Peyer's patch (tissue), 4 donors: ENCODE results near the gene EFHC2. TPM values are rescaled to one million over a fixed set of nuclear protein-coding genes. Genes with fewer than 3 reads are reported as not detected.

Experiments
- DNase-seq, 3 donors: peaks; one replicate each; pipeline ENCODE4 v3.0.0-alpha.2; 2017 to 2019
- H3K27ac ChIP-seq, 4 donors: fragments of 200-600 bp; sonication (generic); one replicate each; pipeline ENCODE4 v1.5.1; 2016 to 2019
- H3K27me3 ChIP-seq, 2 donors: fragments of 200-600 bp; sonication (generic); one replicate each; pipeline ENCODE4 v1.5.1; 2019
- H3K36me3 ChIP-seq, 3 donors: fragments of 200-600 bp; sonication (generic); one replicate each; pipeline ENCODE4 v1.5.1; 2016 to 2019
- H3K4me1 ChIP-seq, 4 donors: fragments of 200-600 bp; sonication (generic); one replicate each; pipeline ENCODE4 v1.5.1; 2016 to 2019
- H3K4me3 ChIP-seq, 4 donors: fragments of 200-600 bp; sonication (generic); 1 replicate in 3 of 4; 2 replicates in 1 of 4; pipeline ENCODE4 v1.5.1; 2016 to 2019; ENCODE audit warnings: mild to moderate bottlenecking in 1 of 4
- H3K9me3 ChIP-seq, 4 donors: fragments of 200-600 bp; sonication (generic); one replicate each; pipeline ENCODE4 v1.5.1; 2016 to 2019; ENCODE audit warnings: mild to moderate bottlenecking in 1 of 4
- POLR2A ChIP-seq, 2 donors: fragments of 450-650 bp; IDR thresholded peaks; one replicate each; pipeline ENCODE4 v1.5.1; 2017; ENCODE audit warnings: antibody characterized with exemption in 2 of 2, mild to moderate bottlenecking in 2 of 2, moderate library complexity in 2 of 2
- total RNA-seq, 4 donors: library from RNA; depleted of rRNA; stranded (reverse); fragments of >200 nt; gene quantifications; one replicate each; pipeline ENCODE4 v1.1.0, GENCODE V29; 2016
- TF ChIP-seq, protein P1 (sequence below), 6 experiments: fragments of 450-650 bp in 4 of 6; fragments of 200-600 bp in 2 of 6; sonication (generic) in 1 of 6; IDR thresholded peaks; one replicate each; pipeline ENCODE4 v1.5.1; 2017 to 2019; ENCODE audit warnings: antibody characterized with exemption in 6 of 6, mild to moderate bottlenecking in 3 of 6, moderate library complexity in 1 of 6

EFHC2 gene
- total RNA-seq, 4 donors from 2014 or later = 1.3 to 3.7 (median 3.4) TPM; not detected in 1

DNA sequence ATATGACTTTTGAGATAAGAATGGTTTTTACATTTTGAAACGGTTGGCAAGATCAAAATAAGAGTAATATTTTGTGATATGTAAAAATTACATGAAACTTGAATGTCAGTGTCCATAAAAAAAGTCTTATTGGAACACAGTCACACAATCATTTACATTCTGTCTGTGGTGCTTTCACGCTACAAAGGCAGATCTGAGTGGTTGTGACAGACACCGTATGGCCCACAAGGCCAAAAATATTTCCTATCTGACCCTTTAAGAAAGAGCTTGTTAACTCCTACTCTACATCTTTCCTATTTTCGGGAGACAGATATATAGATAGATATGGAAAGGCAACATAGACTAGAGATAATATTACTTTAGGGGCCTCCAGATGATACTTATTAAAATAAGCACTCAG lies 101.9 kb downstream of the EFHC2 start:
- H3K4me3 ChIP-seq = no peak overlapping the region
- no peak overlapping the region for H3K27ac ChIP-seq
- H3K9me3 ChIP-seq = no peaks in the 10 kb centered on the region
- no peak for DNase-seq
- H3K4me1 ChIP-seq = no peaks in the 10 kb centered on the region
- no peaks in the 10 kb centered on the region for H3K27me3 ChIP-seq
- TF ChIP-seq POLR2A (IDR thresholded peaks at IDR 0.05) = no peak
- TF ChIP-seq, protein P1, sequence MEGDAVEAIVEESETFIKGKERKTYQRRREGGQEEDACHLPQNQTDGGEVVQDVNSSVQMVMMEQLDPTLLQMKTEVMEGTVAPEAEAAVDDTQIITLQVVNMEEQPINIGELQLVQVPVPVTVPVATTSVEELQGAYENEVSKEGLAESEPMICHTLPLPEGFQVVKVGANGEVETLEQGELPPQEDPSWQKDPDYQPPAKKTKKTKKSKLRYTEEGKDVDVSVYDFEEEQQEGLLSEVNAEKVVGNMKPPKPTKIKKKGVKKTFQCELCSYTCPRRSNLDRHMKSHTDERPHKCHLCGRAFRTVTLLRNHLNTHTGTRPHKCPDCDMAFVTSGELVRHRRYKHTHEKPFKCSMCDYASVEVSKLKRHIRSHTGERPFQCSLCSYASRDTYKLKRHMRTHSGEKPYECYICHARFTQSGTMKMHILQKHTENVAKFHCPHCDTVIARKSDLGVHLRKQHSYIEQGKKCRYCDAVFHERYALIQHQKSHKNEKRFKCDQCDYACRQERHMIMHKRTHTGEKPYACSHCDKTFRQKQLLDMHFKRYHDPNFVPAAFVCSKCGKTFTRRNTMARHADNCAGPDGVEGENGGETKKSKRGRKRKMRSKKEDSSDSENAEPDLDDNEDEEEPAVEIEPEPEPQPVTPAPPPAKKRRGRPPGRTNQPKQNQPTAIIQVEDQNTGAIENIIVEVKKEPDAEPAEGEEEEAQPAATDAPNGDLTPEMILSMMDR (IDR thresholded peaks at IDR 0.05) = no peak
- no peaks in the 10 kb centered on the region for H3K36me3 ChIP-seq

DNA sequence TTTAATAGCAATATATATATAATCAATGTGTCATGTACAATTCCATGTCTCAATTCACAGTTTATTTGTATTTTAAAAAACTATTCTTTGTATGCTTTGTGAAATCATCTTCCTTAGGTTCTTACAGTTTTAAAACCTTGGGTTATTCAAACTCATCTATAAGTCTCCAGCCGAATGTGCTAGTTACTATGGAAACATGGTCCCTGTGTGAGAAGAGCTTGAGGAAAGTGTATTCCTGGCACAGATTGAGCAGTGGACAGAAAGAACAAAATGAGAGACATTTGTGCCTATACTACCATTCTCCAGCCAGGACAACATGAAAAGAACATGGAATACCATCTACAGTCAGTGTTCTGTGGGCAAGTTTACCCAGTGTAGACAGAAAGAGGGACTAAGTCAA lies 103.4 kb downstream of the EFHC2 start:
- DNase-seq = no peak
- no peaks in the 10 kb centered on the region for H3K27me3 ChIP-seq
- no peak for TF ChIP-seq POLR2A (IDR thresholded peaks at IDR 0.05)
- TF ChIP-seq, protein P1 (IDR thresholded peaks at IDR 0.05) = no peak
- no peaks in the 10 kb centered on the region for H3K36me3 ChIP-seq
- no peak overlapping the region for H3K27ac ChIP-seq
- no peaks in the 10 kb centered on the region for H3K9me3 ChIP-seq
- no peaks in the 10 kb centered on the region for H3K4me1 ChIP-seq
- H3K4me3 ChIP-seq = no peak overlapping the region

GRCh38 chrX:44239036-44239435 lies 104.4 kb downstream of the EFHC2 start:
- no peak for DNase-seq

DNA sequence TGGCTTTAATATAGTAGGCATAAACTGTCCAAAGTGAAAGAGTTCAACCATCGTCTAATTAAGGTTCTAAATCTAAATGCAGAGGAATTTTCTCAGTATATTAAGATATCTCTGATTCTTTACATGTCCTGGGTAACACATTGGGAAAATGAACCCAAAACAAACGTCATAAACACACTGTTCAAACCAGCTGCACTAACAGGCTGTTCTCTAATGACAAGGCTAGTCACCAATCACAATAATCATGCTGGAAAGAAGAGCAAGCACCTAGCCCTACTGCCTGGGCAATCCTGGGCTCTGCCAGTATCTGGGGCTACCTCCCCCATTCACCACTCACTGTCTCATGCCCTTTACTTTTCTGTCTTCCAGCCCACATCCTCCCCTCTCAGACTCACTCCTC lies 107.9 kb downstream of the EFHC2 start:
- no peak overlapping the region for H3K27ac ChIP-seq
- H3K27me3 ChIP-seq = no peaks in the 10 kb centered on the region
- H3K4me3 ChIP-seq = no peak overlapping the region
- TF ChIP-seq, protein P1 (IDR thresholded peaks at IDR 0.05) = no peak
- TF ChIP-seq POLR2A (IDR thresholded peaks at IDR 0.05) = no peak
- H3K4me1 ChIP-seq = no peaks in the 10 kb centered on the region
- DNase-seq = no peak
- no peaks in the 10 kb centered on the region for H3K36me3 ChIP-seq
- no peaks in the 10 kb centered on the region for H3K9me3 ChIP-seq

More at GRCh38 chrX:44239036-44239435, 104.4 kb downstream of the EFHC2 start:
- Histone ChIP-seq H3K36me3 (no peaks in the 10 kb centered on the region), H3K9me3 (no peaks in the 10 kb centered on the region), H3K4me3 (no peak overlapping the region), H3K27ac (no peak overlapping the region), H3K4me1 (no peaks in the 10 kb centered on the region), H3K27me3 (no peaks in the 10 kb centered on the region)
- no peak for TF ChIP-seq POLR2A (IDR thresholded peaks at IDR 0.05)
- TF ChIP-seq, protein P1 (IDR thresholded peaks at IDR 0.05) = no peak

GRCh38 chrX:44234541-44234940 lies 108.9 kb downstream of the EFHC2 start:
- Histone ChIP-seq H3K9me3 (no peaks in the 10 kb centered on the region), H3K4me3 (no peak overlapping the region), H3K36me3 (no peaks in the 10 kb centered on the region), H3K27me3 (no peaks in the 10 kb centered on the region), H3K4me1 (no peaks in the 10 kb centered on the region), H3K27ac (no peak overlapping the region)
- DNase-seq = no peak
- no peak for TF ChIP-seq POLR2A (IDR thresholded peaks at IDR 0.05)
- TF ChIP-seq, protein P1 (IDR thresholded peaks at IDR 0.05) = no peak

GRCh38 chrX:44234116-44234515 lies 109.4 kb downstream of the EFHC2 start:
- no peak overlapping the region for H3K27ac ChIP-seq
- TF ChIP-seq, protein P1 (IDR thresholded peaks at IDR 0.05) = no peak
- no peak for TF ChIP-seq POLR2A (IDR thresholded peaks at IDR 0.05)

More at GRCh38 chrX:44234116-44234515, 109.4 kb downstream of the EFHC2 start:
- Histone ChIP-seq H3K4me3 (no peak overlapping the region), H3K4me1 (no peaks in the 10 kb centered on the region), H3K36me3 (no peaks in the 10 kb centered on the region), H3K9me3 (no peaks in the 10 kb centered on the region), H3K27me3 (no peaks in the 10 kb centered on the region)
- no peak for DNase-seq
